HG02610 (cell line): Measurements from ENCODE around the gene FLII.

Experiments used
- ATAC-seq: cut with Tn5 transposase; IDR thresholded peaks from one replicate; pipeline ENCODE4 v1.9.1; 2021; ENCODE audit warnings: mild to moderate bottlenecking, moderate library complexity; ENCODE audit not compliant: unreplicated experiment

Gene FLII

GRCh38 chr17:18245038-18245776 lies 13.3 kb downstream of the FLII start:
- ATAC-seq, result no peak

- no peak for ATAC-seq
These were observed 17.2 kb downstream of the FLII start for GRCh38 chr17:18241229-18241871.

- ATAC-seq, result no peak
These were observed 18.1 kb downstream of the FLII start for GRCh38 chr17:18240449-18240848.

DNA sequence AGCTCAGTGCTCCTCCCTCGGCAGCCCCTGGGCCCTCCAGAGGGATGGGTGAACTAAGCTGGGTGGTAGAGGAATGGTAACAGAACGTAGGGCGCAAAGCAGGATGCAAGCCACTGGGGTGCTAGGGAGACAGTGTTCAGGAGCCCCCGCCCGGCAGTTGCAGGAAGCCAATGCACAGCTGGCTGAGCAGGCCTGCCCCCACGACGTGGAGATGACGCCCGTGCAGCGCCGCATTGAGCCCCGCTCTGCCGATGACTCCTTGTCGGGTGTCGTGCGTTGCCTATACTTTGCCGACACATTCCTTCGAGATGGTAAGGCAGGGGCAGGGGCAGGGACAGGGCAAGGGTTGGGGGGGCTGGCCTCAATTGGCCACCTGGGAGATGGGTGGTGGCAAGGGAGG lies 20.2 kb downstream of the FLII start:
- no peak for ATAC-seq

- no peak for ATAC-seq
These were observed 21.1 kb downstream of the FLII start for GRCh38 chr17:18237461-18237860.

- no peak for ATAC-seq
These were observed 22.0 kb downstream of the FLII start for GRCh38 chr17:18236494-18236893.

GRCh38 chr17:18235743-18236256 lies 22.7 kb downstream of the FLII start:
- no peak for ATAC-seq

- no peak for ATAC-seq
These were observed 23.6 kb downstream of the FLII start for GRCh38 chr17:18234853-18235380.

GRCh38 chr17:18233803-18234518 lies 24.6 kb downstream of the FLII start:
- ATAC-seq, result no peak

GRCh38 chr17:18231164-18231563 lies 27.4 kb downstream of the FLII start:
- no peak for ATAC-seq

GRCh38 chr17:18230288-18231141 lies 28.0 kb downstream of the FLII start:
- ATAC-seq, result no peak

GRCh38 chr17:18229771-18230170 lies 28.8 kb downstream of the FLII start:
- ATAC-seq, result no peak

DNA sequence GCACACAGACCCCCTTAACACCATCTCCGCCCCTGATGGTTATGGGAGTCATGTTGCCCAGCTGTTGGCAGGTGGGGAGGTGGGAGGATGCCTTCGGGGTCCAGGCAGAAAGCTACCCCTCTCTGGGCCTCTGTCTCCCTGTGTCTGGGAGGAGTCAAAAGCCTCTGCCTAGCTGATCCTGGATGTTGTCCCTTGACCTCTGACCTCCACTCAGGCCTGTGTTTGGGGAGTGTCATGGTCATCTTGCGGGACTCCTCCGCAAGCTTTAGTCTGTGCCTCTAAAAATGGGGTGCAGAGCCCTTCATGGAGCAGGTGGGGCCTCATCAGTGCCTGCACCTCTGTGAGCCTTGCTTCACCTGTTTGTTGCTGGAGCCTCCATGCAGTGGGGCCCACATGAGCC lies 29.3 kb downstream of the FLII start:
- ATAC-seq, result no peak

GRCh38 chr17:18228176-18228682 lies 30.3 kb downstream of the FLII start:
- no peak for ATAC-seq

GRCh38 chr17:18227635-18228034 lies 30.9 kb downstream of the FLII start:
- ATAC-seq, result no peak

DNA sequence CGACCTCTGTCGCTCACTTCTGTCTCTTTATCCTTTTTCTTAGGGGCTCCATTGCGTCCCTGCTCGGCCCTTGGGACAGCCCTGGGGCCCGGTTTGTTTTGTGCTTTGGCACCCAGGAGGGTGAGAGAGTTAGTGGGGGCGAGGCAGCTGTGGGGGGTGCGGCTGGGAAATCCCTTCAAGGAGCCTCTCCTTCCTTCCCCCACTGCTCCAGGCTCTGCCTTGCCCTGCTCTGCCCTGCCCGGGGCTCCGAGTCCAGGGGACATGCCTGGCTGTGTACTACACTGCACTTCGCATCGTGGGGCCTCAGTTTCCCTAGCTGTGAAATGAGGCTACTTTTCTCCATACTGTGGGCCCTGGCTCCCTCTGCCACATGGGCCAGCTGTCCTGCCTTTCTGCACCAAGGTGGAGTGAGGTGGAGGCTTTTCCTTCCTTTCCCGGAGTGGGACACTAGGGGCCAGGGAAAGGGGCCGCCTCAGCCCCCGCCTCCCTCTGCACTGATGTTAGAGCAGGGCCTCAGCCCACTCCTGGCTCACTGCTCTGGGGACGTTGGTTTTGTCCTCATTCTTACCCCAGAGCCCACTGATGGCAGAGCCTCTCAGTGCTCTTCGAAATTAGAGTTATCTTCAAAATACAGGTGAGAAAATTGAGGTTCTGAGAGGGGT lies 32.1 kb downstream of the FLII start:
- no peak for ATAC-seq

DNA sequence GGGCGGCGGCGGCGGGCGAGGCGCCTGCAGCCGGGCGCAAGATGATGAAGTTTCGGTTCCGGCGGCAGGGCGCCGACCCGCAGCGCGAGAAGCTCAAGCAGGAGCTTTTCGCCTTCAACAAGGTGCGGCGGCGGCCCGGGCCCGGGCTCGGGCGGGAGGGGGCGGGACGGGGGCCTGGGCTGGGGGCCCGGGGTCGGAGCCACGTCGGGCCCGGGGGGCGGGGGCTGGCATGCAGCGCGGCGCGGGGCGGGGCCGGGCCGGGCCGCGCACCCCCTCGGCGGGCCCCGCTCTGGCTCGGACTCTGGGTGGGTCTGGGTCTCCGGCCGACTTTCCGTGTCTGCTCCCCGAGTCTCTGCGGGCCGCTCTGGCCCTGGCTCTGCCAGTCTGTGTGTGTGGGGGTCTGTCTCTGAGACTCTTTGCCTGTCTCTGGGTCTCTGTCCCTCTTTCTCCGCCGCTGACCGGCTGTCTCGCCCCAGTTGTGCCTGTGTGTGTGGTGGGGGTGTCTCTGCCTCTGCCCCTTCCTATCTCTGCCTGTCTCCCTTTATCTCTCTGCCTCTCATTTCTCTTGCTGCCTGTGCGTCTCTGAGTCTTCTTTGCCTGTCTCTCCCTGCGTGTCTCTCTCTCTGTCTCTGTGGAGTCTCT lies 32.8 kb downstream of the FLII start:
- no peak for ATAC-seq

DNA sequence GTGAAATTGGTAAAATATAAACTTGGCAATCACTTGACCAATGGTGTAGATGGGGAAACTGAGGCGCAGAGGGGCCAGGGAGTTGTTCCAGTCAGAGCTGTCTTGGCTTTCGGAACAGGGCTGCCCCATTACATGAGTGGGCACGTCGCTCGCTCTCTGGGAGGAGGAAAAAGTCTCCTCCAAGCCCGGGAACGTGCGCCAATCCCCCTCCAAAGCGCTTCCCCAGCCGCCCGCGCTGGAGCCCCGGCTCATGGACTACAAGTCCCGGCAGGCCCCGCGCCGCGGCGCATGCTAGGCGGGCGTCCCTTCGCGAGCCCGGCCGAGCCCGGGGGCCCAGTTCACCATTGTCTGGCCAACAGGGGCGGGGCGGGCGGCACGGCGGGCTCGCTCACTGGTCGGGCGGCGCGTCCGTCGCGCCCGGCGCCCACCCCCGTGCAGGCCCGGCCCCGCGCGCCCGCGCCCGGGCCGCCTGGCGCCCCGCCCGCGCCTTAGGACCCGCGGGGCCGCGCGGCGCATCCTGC lies 33.4 kb downstream of the FLII start, which contains the start of gene LLGL1:
TSS of gene LLGL1 (plus strand) at position 515 of the 521 bp plus-strand sequence. CDS start 48 bp downstream, outside the sequence.
- ATAC-seq, result peak; percentile 92
